PC-3 (cell line): Measurements from ENCODE around the gene GADD45G. TPM values are rescaled to one million over a fixed set of nuclear protein-coding genes. Genes with fewer than 3 reads are reported as not detected.

Experiments used
- ATAC-seq: fragments of 200-7000 bp; cut with Tn5 transposase; 2 replicates; pipeline ENCODE4 v1.9.1; 2020; ENCODE audit warnings: mild to moderate bottlenecking, moderate library complexity
- BruUV-seq: library from RNA; stranded (reverse); fragments of 400-500 nt; replicated peaks from 2 replicates; lab custom pipeline; 2021; lab: Mats Ljungman, UMichigan
- CTCF ChIA-PET: fragments of 300-600 bp; sonication (Branson Sonifier 250); formaldehyde crosslinking; loops from one replicate; lab custom pipeline; 2022; ENCODE audit warnings: antibody characterized with exemption; lab: Charles Lee
- POLR2A ChIA-PET: fragments of 300-600 bp; sonication (Branson Sonifier 250); formaldehyde crosslinking; loops from one replicate; lab custom pipeline; 2022; ENCODE audit warnings: antibody characterized with exemption; ENCODE audit not compliant: unreplicated experiment; lab: Charles Lee
- DNase-seq: peaks from one replicate; pipeline ENCODE4 v3.0.0-alpha.2; 2015
- H2AFZ ChIP-seq: fragments of 300-600 bp; sonication (generic); 2 replicates; pipeline ENCODE4 v1.6.0; 2016; ENCODE audit warnings: antibody characterized with exemption, low read length
- H3F3A ChIP-seq: fragments of 300-600 bp; sonication (generic); one replicate; pipeline ENCODE4 v1.6.0; 2017; ENCODE audit warnings: antibody characterized with exemption, low read length, control low read depth, mild to moderate bottlenecking; ENCODE audit not compliant: unreplicated experiment
- H3K27ac ChIP-seq: fragments of 300-600 bp; sonication (generic); 2 replicates; pipeline ENCODE4 v1.5.1; 2016; ENCODE audit warnings: mild to moderate bottlenecking, low read length
- H3K27me3 ChIP-seq: fragments of 300-600 bp; sonication (generic); 2 replicates; pipeline ENCODE4 v1.6.1; 2016; ENCODE audit warnings: low read length, mixed read lengths
- H3K36me3 ChIP-seq: fragments of 300-600 bp; sonication (generic); 2 replicates; pipeline ENCODE4 v1.6.1; 2016; ENCODE audit warnings: low read depth, mixed run types, low read length, mixed read lengths
- H3K4me1 ChIP-seq: fragments of 300-600 bp; sonication (generic); 2 replicates; pipeline ENCODE4 v1.5.1; 2016; ENCODE audit warnings: low read length; ENCODE audit not compliant: insufficient read depth
- H3K4me2 ChIP-seq: fragments of 300-600 bp; sonication (generic); 2 replicates; pipeline ENCODE4 v1.6.0; 2016; ENCODE audit warnings: low read length
- H3K4me3 ChIP-seq: fragments of 300-600 bp; sonication (generic); 2 replicates; pipeline ENCODE4 v1.5.1; 2016; ENCODE audit warnings: mild to moderate bottlenecking, low read length, mixed read lengths
- H3K79me2 ChIP-seq: fragments of 300-600 bp; sonication (generic); 2 replicates; pipeline ENCODE4 v1.6.1; 2017; ENCODE audit warnings: low read length, mixed read lengths
- H3K9ac ChIP-seq: fragments of 300-600 bp; sonication (generic); 2 replicates; pipeline ENCODE4 v1.6.0; 2016; ENCODE audit warnings: mild to moderate bottlenecking, low read length
- H3K9me2 ChIP-seq: fragments of 300-600 bp; sonication (generic); replicated peaks from 2 replicates; pipeline ENCODE4 v1.6.1; 2016; ENCODE audit warnings: mixed run types, low read length, mixed read lengths
- H3K9me3 ChIP-seq: fragments of 300-600 bp; sonication (generic); 2 replicates; pipeline ENCODE4 v1.6.1; 2016; ENCODE audit warnings: low read length, mixed read lengths
- H4K20me1 ChIP-seq: fragments of 300-600 bp; sonication (generic); 2 replicates; pipeline ENCODE4 v1.6.1; 2016; ENCODE audit warnings: low read length, mixed read lengths
- EZH2 ChIP-seq: fragments of 300-600 bp; sonication (generic); IDR thresholded peaks from one replicate; pipeline ENCODE4 v1.6.1; 2017; ENCODE audit warnings: antibody characterized with exemption, mild to moderate bottlenecking, low read length; ENCODE audit not compliant: unreplicated experiment
- EZH2phosphoT487 ChIP-seq: fragments of 300-600 bp; sonication (generic); IDR thresholded peaks from 2 replicates; pipeline ENCODE4 v1.6.1; 2018; ENCODE audit warnings: mild to moderate bottlenecking, antibody characterized with exemption, low read length, borderline replicate concordance
- intact Hi-C: fragments of 100-400 bp; cut with micrococcal nuclease; formaldehyde crosslinking; loops from 2 replicates; pipeline ENCODE4 v1.9.0; 2023
- total RNA-seq: library from RNA; depleted of rRNA; stranded (reverse); fragments of >200 nt; gene quantifications from 2 replicates; pipeline ENCODE4 v1.2.3, GENCODE V29; 2014
- TF ChIP-seq, protein P1 (sequence below): fragments of 300-600 bp; sonication (generic); conservative IDR thresholded peaks from 2 replicates; pipeline ENCODE4 v1.5.1; 2017; ENCODE audit warnings: antibody characterized with exemption, low read depth, mild to moderate bottlenecking, low read length

The GADD45G gene
- total RNA-seq, 1 experiment from 2014 or later = 2.1 TPM

DNA sequence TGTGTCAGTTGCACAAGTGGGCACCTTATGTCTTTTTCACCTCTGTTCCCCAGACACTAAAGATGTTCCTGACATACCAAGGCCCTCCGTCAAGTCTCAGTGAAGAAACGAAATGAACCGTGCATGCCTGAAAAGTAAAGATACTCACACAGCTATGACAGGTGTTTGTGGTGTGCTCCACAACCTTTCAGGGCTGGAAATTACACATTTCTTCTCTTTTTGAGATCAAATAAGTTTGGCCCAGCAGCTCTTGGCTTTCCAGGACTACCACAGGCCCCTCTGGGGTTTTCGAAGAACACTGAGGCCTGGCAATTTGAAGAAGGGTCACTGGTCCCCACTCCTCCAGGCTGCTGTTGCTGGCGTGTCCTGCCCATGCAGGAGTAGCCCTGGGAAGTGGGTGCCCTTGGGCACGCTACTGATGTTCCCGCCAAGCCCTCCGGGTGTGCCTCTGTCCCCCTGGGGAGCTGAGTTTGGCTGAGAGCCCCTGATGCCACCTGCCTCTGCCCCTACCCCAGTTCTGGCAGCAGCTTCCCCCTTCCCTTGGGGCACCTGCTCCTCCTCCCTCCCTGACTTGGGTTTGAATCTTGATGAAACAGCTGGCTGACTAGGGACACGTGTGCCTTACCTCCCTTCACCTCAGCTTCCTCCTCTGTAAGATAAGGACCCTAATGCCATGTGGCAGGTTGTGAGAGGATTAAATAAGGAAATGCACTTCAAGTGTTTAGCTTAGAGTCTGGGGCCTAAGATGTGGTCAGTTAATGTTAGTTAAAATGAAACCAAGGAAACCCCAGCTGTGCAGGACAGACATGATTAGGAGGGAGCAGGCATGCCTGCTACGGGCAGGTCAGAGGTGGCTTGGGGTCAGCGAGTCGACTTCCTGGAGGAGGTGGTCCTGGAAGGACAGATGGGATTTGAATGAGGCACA is 49.1 kb upstream of the GADD45G start:
- H3K9ac ChIP-seq = no peak overlapping the region
- no peaks in the 10 kb centered on the region for H3K36me3 ChIP-seq
- H3F3A ChIP-seq = no peaks in the 10 kb centered on the region
- H3K27ac ChIP-seq = no peak overlapping the region
- H2AFZ ChIP-seq = no peak overlapping the region
- intact Hi-C loops = no loop called here
- H4K20me1 ChIP-seq = no peaks in the 10 kb centered on the region
- H3K9me2 ChIP-seq = no peaks in the 10 kb centered on the region
- H3K4me3 ChIP-seq = no peak overlapping the region
- no peaks in the 10 kb centered on the region for H3K79me2 ChIP-seq
- POLR2A ChIA-PET = no interaction called here
- no peak overlapping the region for H3K4me2 ChIP-seq
- TF ChIP-seq EZH2 = no peak
- TF ChIP-seq, protein P1, sequence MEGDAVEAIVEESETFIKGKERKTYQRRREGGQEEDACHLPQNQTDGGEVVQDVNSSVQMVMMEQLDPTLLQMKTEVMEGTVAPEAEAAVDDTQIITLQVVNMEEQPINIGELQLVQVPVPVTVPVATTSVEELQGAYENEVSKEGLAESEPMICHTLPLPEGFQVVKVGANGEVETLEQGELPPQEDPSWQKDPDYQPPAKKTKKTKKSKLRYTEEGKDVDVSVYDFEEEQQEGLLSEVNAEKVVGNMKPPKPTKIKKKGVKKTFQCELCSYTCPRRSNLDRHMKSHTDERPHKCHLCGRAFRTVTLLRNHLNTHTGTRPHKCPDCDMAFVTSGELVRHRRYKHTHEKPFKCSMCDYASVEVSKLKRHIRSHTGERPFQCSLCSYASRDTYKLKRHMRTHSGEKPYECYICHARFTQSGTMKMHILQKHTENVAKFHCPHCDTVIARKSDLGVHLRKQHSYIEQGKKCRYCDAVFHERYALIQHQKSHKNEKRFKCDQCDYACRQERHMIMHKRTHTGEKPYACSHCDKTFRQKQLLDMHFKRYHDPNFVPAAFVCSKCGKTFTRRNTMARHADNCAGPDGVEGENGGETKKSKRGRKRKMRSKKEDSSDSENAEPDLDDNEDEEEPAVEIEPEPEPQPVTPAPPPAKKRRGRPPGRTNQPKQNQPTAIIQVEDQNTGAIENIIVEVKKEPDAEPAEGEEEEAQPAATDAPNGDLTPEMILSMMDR = no peak
- no peak for TF ChIP-seq EZH2phosphoT487
- H3K27me3 ChIP-seq = no peaks in the 10 kb centered on the region
- ATAC-seq (no peak), DNase-seq (no peak)
- no peaks in the 10 kb centered on the region for H3K9me3 ChIP-seq
- no TSS peak for BruUV-seq
- peaks cover 9% of the 10 kb centered on the region; the same call in 1 of the 2 replicates for H3K4me1 ChIP-seq
- CTCF ChIA-PET = no interaction called here

DNA sequence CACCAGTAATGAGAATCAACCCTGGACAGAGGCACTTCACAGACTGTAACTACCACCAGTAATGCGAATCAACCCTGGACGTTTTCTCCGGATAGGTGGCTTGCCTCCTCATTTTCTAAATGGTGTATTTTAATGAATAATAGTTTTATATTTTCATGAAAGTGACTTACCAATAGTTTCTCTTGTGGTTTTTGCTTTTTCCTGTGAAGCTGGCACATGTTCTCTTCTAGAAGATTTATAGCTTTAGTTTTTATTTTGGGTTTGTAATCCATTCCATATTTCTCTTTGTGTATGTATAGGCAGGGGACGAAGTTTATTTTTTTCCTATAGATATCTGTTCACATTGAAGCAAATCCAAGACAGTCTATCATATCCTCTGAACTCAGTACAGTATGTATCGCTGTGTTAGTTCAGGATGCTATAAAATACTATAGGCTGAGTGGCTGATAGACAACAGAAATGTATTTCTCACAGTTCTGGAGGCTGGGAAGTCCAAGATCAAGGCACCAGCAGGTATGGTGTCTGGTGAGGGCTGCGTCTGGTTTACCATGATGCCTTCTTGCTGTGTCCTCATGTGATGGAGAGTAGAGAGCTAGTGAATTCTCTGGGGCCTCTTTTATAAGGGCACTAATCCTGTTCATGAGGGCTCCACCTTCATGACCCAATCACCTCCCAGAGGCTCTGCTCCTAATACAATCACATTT is 46.5 kb upstream of the GADD45G start:
- ChIA-PET CTCF (no interaction called here), POLR2A (no interaction called here)
- Histone ChIP-seq H3K27ac (no peak overlapping the region), H3K9me3 (no peaks in the 10 kb centered on the region), H3K9ac (no peak overlapping the region), H2AFZ (no peak overlapping the region), H4K20me1 (no peaks in the 10 kb centered on the region), H3F3A (no peaks in the 10 kb centered on the region), H3K9me2 (no peaks in the 10 kb centered on the region), H3K4me2 (no peak overlapping the region), H3K79me2 (no peaks in the 10 kb centered on the region), H3K4me3 (no peak overlapping the region), H3K36me3 (no peaks in the 10 kb centered on the region), H3K27me3 (peaks cover 6% of the 10 kb centered on the region; the same call in 1 of the 2 replicates), H3K4me1 (peaks cover 9% of the 10 kb centered on the region; the same call in 1 of the 2 replicates)
- BruUV-seq = no TSS peak
- TF ChIP-seq EZH2 (no peak), EZH2phosphoT487 (no peak)
- TF ChIP-seq, protein P1 = no peak
- no peak for ATAC-seq
- intact Hi-C loops = no loop called here
- no peak for DNase-seq
